K562 (cell line): ENCODE results near the gene XPC. TPM values are rescaled to one million over a fixed set of nuclear protein-coding genes. Genes with fewer than 3 reads are reported as not detected.

ENCODE experiments used
- CBFA2T3 ChIP-seq: fragments of 450-650 bp; IDR thresholded peaks from 2 replicates; pipeline ENCODE4 v1.6.1; 2017
- ETS2 ChIP-seq: IDR thresholded peaks from 2 replicates; pipeline ENCODE4 v1.6.1; 2016; ENCODE audit warnings: borderline replicate concordance, missing genetic modification characterization, mild to moderate bottlenecking, moderate library complexity, missing compliant biosample characterization; ENCODE audit not compliant: poor library complexity, severe bottlenecking
- HDAC1 ChIP-seq, 2 experiments: fragments of 450-650 bp; IDR thresholded peaks; 2 replicates each; pipeline ENCODE4 v1.6.1; 2016 to 2017; ENCODE audit warnings: inconsistent platforms in 1 of 2, mild to moderate bottlenecking in 1 of 2, moderate library complexity in 1 of 2
- KAT7 ChIP-seq: sonication (generic); formaldehyde crosslinking; IDR thresholded peaks from 2 replicates; pipeline ENCODE4 v1.8.0; 2022; ENCODE audit warnings: missing genetic modification reagents, mild to moderate bottlenecking, borderline replicate concordance
- MAFG ChIP-seq: fragments of 450-650 bp; conservative IDR thresholded peaks from 2 replicates; pipeline ENCODE4 v1.6.1; 2016; ENCODE audit warnings: missing genetic modification characterization, missing compliant biosample characterization
- MYNN ChIP-seq, 2 experiments: sonication (generic); formaldehyde crosslinking in 1 of 2; IDR thresholded peaks; 2 replicates each; pipeline versions ENCODE4 v1.5.0 to v1.6.1; 2016 to 2020; ENCODE audit warnings: antibody characterized with exemption in 1 of 2, missing genetic modification reagents in 1 of 2
- NCOA6 ChIP-seq: fragments of 450-650 bp; IDR thresholded peaks from 2 replicates; pipeline ENCODE4 v1.6.1; 2017; ENCODE audit warnings: mild to moderate bottlenecking
- NONO ChIP-seq, 2 experiments: fragments of 200-400 bp in 1 of 2; fragments of 450-650 bp in 1 of 2; formaldehyde crosslinking in 1 of 2; IDR thresholded peaks; 2 replicates each; pipeline ENCODE4 v1.6.1; 2017; ENCODE audit warnings: low read depth in 2 of 2, mild to moderate bottlenecking in 2 of 2, moderate library complexity in 2 of 2, low read length in 1 of 2
- PHF21A ChIP-seq: fragments of 450-650 bp; IDR thresholded peaks from 2 replicates; pipeline ENCODE4 v1.6.1; 2017; ENCODE audit warnings: low read depth, borderline replicate concordance
- RBM34 ChIP-seq: fragments of 200-400 bp; formaldehyde crosslinking; IDR thresholded peaks from 2 replicates; pipeline ENCODE4 v1.6.1; 2018; ENCODE audit warnings: low read length, borderline replicate concordance; ENCODE audit not compliant: insufficient read depth
- SMARCA4 ChIP-seq: fragments of 450-650 bp; IDR thresholded peaks from 2 replicates; pipeline ENCODE4 v1.6.1; 2016
- WHSC1 ChIP-seq: IDR thresholded peaks from one replicate; pipeline ENCODE4 v1.6.1; 2012; ENCODE audit warnings: low read length, control low read depth, inconsistent platforms
- ZBTB9 ChIP-seq: fragments of 450-650 bp; formaldehyde crosslinking; IDR thresholded peaks from 2 replicates; pipeline ENCODE4 v1.4.0; 2020; ENCODE audit warnings: mild to moderate bottlenecking, moderate library complexity
- ZKSCAN1 ChIP-seq: fragments of 150-350 bp; IDR thresholded peaks from 2 replicates; pipeline ENCODE4 v1.6.1; 2016; ENCODE audit warnings: low read depth, low read length
- ZNF280B ChIP-seq: fragments of 250-450 bp; sonication (Bioruptor Pico); IDR thresholded peaks from 2 replicates; pipeline ENCODE4 v1.5.1; 2021; ENCODE audit warnings: mild to moderate bottlenecking
- ZNF407 ChIP-seq: fragments of 450-650 bp; IDR thresholded peaks from 2 replicates; pipeline ENCODE4 v1.6.1; 2016; ENCODE audit warnings: low read depth
- ZNF507 ChIP-seq: conservative IDR thresholded peaks from 2 replicates; pipeline ENCODE4 v1.6.1; 2017; ENCODE audit warnings: missing genetic modification characterization, missing compliant biosample characterization
- ZNF717 ChIP-seq: fragments of 250-450 bp; sonication (Bioruptor Pico); IDR thresholded peaks from 2 replicates; pipeline ENCODE4 v1.5.0; 2021
- polyA plus RNA-seq, 8 experiments: library from polyadenylated mRNA; depleted of rRNA in 4 of 8; stranded (reverse) in 5 of 8; unstranded in 3 of 8; fragments of >200 nt; fragmentation: Nextera tagmentation in 2 of 8; fragmentation: Illumina TruSeq in 1 of 8; extraction: Ambion mirVana in 2 of 8; extraction: Trizol in 1 of 8; gene quantifications; 2 replicates each; pipeline versions ENCODE4 v1.2.1 to v1.2.3, GENCODE V29; 2011 to 2014; ENCODE audit warnings: inconsistent platforms in 1 of 8, missing spikeins in 1 of 8
- total RNA-seq, 7 experiments: library from RNA; depleted of rRNA in 6 of 7; stranded (reverse); fragments of >200 nt in 6 of 7; fragmentation: Illumina TruSeq in 2 of 7; extraction: Trizol in 2 of 7; gene quantifications; 2 replicates each; pipeline versions ENCODE4 v1.2.1 to v1.2.3, GENCODE V29; 2011 to 2021; ENCODE audit warnings: low replicate concordance in 1 of 7

Gene XPC
- total and polyA plus RNA-seq, 9 of the 15 experiments (the other 6 are each of a cell fraction or from before 2014, with no cell fraction given): 3.8 to 54.7 (median 41.3) TPM

- TF ChIP-seq KAT7 (CRISPR knock-in tag) (0 out of 2 replicates have a peak, but pooled peaks have one; percentile 17), ZNF717 (no peak), ZKSCAN1 (no peak), PHF21A (no peak), SMARCA4 (peak; percentile 82), MAFG (tag) (no peak; the same call in 1 of the 2 replicates), ZNF507 (tag) (no peak), ZNF280B (no peak), ZBTB9 (peak; percentile 33; the same call in 1 of the 2 replicates), WHSC1 (no peak), ETS2 (tag) (no peak), ZNF407 (no peak), NONO (IDR thresholded peaks at IDR 0.05; ENCODE audit: low read depth in 2 of 2, low read length in 1 of 2) (no peak), RBM34 (no peak), MYNN (IDR thresholded peaks at IDR 0.05) (0 out of 2 replicates have a peak, but pooled peaks have one; percentile 43), MYNN (CRISPR knock-in tag; IDR thresholded peaks at IDR 0.05) (no peak), NCOA6 (no peak), CBFA2T3 (peak; percentile 57), HDAC1 (IDR thresholded peaks at IDR 0.05) (peak in 1 of 2 experiments; percentile 43; a peak in 1 of 4 replicates)
These were observed 26.3 kb upstream of the XPC start (continued) for GRCh38 chr3:14204515-14205284.
